HG03342 (cell line): ENCODE measurements around the gene MTOR.
"Not testable (repeated sequence)": the region's sequence is repeated elsewhere in the genome, so short reads cannot be mapped to it uniquely, and the experiment has no call there.

Source experiments
- ATAC-seq: cut with Tn5 transposase; IDR thresholded peaks from one replicate; pipeline ENCODE4 v1.9.1; 2021; ENCODE audit warnings: mild to moderate bottlenecking, moderate library complexity; ENCODE audit not compliant: unreplicated experiment

MTOR gene

DNA sequence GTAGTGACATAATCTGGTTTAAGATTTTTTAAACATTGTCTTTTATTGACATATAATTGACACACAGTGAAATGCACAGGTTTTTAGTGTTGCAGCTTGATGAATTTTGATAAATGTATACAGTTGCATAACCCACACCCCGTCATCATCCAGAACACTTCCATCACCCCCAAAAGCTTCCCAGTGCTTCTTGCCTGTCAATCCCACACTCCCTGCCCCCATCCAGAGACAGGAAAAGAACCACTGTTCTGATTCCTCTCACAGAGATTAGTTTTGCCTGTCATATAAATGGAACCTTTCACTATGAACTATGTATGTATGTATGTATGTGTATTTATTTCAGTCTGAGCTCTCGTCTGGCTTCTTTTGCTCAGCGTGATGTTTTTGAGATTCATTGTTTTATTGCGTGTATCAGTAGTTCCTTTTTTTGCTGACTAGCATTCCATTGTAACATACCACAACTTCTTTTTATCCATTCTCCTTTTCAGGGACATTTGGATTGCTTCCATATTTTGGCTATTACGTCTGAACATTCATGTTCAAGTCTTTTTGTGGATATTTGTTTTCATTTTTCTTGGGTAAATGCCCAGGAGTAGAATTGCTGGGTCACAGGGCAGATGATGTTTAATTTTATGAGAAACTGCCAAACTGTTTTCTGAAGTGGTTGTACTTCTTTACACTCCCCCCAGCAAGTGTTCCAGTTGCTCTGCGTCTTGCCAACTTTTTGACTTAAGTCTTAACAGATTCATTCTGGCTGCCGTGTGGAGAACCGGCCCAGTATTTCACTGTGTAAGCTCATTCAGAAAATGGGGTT, 19.4 kb upstream of the MTOR start:
- no peak for ATAC-seq

- ATAC-seq: no peak
Measured at GRCh38 chr1:11280719-11281376, 18.5 kb upstream of the MTOR start.

DNA sequence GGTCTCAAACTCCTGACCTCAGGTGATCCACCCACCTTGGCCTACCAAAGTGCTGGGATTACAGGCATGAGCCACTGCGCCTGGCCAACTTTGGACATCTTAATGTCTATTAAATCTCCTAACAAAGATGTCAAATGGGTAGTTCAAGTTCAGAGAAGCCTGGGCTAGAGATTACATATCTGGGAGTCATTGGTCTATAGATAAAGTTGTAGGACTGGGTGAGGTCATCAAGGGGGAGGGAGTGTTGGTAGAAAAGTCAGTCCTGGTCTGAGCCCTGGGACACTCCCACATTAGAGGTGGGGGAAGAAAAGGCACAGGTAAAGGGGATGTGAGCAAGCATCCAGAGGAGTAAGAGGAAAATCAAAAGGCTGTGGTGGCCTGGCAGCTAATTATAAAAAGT, 17.3 kb upstream of the MTOR start:
- ATAC-seq: no peak

DNA sequence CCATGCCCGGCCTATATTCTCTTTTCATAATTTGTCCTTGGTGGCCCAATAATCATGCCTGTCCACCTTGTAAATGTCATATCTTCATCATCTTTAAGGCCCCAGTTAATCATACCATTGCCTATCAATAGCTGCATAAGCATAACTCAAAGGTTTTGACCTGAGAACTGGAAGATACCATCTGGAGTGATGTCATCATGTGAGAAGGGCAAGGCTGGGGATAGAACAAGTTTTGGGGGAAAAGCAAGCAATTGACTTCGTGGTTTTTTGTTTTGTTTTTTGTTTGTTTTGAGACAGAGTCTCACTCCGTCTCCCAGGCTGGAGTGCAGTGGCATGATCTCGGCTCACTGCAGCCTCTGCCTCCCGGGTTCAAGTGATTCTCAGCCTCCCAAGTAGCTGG, 16.8 kb upstream of the MTOR start:
- no peak for ATAC-seq

- no peak for ATAC-seq
Measured at GRCh38 chr1:11273595-11274234, 11.4 kb upstream of the MTOR start.

- ATAC-seq: peak; percentile 74
Measured at GRCh38 chr1:11272832-11273594, 10.7 kb upstream of the MTOR start, which contains the start of gene UBIAD1. Gene UBIAD1 (plus strand): TSS chr1:11273198. CDS start chr1:11273532, 334 bp downstream.

DNA sequence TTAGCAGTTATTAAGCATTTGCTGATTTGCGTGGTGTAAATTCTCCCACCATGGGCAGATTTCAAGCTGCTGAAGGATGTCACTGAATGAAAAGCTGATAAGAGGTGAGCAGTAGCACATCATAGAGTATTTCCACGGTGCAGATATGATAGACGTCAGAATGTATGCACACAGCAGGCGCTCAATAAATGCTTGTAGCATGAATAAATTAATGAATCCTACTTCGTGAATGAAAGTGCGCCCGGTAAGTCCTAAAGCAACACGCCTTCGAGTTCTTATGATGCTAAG, 10.1 kb upstream of the MTOR start:
- no peak for ATAC-seq

DNA sequence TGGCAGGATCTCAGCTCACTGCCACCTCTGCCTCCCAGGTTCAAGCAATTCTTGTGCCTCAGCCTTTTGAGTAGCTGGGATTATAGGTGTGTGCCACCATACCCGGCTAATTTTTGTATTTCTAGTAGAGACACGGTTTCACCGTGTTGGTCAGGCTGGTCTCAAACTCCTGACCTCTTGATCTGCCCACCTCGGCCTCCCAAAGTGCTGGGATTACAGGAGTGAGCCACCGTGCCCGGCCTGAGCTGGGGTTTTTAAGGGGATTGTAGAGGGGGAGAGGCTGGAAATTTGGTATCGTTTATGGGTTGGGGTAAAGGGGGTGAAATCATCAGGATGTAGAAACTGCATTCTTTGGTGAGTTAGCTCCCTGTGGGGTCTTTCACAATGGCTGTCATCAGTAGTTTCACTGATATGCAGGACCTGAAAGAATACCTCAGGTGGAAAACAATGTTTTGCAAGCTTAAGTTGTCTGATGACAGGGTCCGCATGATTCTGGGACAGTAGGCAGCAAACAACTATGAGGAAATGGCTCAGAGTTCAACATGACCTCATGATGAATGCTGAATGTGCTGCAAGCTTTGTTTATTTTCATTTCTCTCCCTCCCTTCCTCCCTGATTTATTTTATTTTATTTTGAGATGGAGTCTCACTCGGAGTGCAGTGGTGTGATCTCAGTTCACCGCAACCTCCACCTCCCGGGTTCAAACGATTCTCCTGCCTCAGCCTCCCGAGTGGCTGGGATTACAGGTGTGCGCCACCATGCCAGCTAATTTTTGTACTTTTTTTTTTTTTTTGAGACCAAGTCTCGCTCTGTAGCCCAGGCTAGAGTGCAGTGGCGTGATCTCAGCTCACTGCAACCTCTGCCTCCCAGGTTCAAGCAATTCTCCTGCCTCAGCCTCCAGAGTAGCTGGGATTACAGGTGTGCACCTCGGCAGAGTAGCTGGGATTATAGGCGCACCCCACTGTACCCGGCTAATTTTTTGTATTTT, 5.3 kb upstream of the MTOR start:
- not testable (repeated sequence) for ATAC-seq

- no peak for ATAC-seq
Measured at GRCh38 chr1:11266268-11267074, 4.1 kb upstream of the MTOR start.

GRCh38 chr1:11256299-11256698, 6.1 kb downstream of the MTOR start:
- no peak for ATAC-seq

GRCh38 chr1:11253226-11253625, 9.1 kb downstream of the MTOR start:
- ATAC-seq: no peak

GRCh38 chr1:11252538-11252937, 9.8 kb downstream of the MTOR start:
- ATAC-seq: no peak

DNA sequence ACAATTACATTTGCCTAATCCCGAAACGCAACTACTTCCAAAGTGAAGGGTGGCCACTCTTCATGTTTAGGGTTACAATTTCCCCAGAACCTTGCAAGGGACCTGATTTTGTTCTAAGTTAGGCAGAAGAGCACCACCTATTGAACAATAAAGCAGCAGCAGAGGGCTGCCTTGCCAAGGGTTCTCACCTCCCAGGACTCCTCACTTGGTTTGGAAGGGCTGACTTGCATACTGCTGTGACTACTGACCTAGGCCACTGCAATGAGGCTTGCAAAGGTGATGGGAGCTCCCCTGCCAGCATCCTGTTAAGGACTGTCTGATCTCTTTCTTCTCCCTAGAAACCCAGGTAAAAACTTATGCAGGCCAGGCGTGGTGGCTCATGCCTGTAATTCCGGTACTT, 14.2 kb downstream of the MTOR start:
- no peak for ATAC-seq

DNA sequence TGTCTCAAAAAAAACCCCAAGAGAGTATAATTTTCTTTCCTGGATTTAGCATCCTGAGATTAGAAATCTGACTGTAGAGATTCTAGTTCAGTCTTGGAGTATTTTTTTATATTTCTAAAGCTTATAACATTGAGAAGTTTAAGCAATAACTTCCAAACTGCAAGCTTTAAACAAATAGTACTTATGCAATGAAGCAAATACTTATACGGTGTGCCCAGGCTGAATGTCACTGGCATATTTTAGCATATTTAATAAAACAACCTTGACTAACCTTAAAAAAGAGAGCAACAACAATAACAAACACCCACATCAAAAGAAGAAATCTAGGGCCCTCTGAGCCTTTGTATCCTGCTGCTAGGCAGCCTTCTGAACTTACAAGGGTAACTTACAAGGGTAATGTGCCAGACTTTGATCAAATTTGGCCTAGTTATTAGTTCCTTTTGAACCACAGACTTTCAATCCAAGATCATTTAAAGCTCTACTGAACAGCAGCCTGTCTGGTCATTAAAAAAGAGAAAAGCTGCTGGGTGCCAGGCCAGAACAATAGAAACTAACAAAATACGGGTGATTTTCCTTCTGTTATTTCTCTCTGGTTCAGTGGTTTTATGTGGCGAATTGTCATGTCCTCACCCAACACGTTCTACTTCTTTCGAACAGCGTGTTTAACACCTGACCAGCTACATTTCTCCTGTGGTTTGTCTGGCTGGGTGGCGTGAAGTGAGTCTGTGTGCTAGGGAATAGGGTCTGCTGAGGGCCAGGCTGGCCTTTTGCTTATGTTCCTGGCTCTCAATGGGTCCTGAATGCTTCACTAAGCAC, 16.2 kb downstream of the MTOR start:
- ATAC-seq: no peak

- no peak for ATAC-seq
Measured at GRCh38 chr1:11245248-11245647, 17.1 kb downstream of the MTOR start.

GRCh38 chr1:11238311-11238710, 24.0 kb downstream of the MTOR start:
- ATAC-seq: no peak

DNA sequence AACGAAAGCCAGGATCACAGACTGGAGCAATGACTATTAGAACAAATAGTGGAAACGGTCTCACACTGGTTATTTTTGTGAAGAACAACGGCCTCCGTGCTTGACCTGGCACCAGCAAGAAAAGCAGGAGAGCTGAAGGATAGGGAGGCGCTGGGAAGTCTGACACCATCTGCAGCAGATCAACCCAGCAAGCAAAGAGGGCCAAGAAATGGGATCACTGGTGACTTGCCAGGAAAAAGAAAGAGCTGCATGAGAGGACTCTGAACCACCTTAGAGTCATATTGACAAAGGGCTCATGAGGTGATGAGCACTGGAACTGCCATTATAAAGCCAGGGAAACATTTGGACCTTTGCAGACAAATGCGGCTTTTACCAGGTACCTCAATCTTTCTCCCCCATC, 25.0 kb downstream of the MTOR start:
- ATAC-seq: no peak

GRCh38 chr1:11233208-11233607, 29.1 kb downstream of the MTOR start:
- ATAC-seq: no peak

- ATAC-seq: no peak
Measured at GRCh38 chr1:11229203-11229602, 33.1 kb downstream of the MTOR start.
